ENCODE data around the gene PPP4R2.
A peak's percentile ranks its signal among the peaks of the same experiment; 100 is the strongest.
"Not testable (repeated sequence)": the region's sequence is repeated elsewhere in the genome, so short reads cannot be mapped to it uniquely, and the experiment has no call there.

The PPP4R2 gene

DNA sequence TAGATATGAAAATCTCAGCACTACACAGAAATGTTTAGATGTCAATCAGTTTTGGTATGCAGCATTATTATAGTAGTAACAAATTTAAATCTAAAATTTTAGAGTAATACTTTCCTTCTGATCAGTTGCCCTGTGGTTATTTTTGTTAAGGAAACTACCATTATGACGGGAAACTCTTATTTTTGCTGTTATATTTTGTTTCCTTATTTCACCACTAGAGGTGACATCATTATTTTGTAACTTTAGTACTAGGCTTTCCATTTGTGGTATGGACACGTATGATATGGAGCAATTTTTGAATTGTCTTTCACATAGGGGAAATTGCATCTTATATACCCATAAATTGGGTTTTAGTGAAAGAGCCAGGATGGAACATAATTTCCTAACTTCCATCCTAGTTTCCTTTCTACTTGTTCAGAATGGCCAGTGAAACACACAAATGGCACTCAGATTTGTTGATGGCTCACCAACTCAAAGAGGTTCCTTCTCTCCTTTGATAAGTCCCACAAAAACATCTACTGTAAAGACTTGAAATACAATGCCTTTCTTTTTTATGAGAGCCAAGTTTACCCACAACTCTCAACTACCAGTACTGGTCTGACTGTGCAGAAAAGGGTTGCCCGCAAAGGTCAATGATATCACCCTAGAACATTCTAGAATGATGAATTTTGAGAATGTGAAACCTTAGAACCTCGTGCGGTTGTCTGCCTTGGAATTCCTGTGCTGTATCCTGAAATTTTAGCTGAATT, 19.4 kb upstream of the PPP4R2 start:
- peak; percentile 38 for DNase-seq

DNA sequence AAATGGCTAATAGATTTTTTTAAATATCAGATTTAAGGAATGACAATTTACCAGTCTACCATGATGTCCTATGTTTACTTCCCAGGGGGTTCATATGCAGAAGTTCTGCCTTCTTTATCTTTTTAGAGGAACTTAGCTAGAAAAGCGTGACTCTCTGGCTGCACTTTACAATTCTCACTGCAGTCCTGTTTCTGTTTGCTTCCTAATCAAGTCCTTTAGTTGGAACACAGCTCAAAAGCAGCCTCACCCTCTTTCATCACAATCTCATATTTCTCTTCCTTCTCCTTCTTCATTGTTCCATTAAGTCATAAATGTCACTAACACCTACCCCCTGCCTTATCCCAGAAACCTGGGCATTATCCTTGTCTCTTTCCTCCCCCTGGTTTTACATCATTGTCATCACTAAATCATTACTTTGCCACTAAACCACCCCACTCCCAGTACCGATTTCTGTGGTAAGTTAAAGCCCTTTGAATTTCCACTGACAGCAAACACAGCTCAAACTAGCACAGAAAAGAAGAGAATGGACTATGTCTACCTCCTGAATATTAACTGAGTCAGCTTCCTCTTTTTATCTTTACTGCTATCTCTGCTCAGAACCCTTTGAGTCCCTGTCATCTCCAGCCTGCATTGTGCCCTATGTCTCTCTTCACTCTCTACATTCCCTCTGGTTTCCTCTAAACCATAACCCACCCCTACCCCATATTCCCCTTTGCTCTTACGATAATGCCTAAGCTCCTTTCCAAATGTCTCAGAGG, 13.8 kb upstream of the PPP4R2 start:
- peak; percentile 3 for DNase-seq

DNA sequence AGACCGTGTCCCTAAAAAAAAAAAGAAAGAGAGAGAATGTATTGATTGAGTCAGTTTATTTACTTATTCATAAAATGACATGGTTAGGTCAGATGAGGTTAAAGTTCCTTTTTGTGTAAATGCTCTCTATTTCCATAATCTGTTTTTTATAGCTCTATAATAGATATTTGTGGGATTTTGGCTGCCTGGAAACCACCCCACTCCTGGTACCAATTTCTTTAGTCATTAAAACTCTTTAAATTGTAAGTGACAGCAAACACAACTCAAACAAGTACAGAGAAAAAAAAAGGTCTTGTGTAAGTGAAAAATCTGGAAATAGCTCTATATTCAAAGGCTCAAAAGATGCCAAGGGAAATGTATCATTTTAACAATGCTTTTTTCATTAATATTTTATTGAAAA, 11.0 kb upstream of the PPP4R2 start:
- DNase-seq: no peak

DNA sequence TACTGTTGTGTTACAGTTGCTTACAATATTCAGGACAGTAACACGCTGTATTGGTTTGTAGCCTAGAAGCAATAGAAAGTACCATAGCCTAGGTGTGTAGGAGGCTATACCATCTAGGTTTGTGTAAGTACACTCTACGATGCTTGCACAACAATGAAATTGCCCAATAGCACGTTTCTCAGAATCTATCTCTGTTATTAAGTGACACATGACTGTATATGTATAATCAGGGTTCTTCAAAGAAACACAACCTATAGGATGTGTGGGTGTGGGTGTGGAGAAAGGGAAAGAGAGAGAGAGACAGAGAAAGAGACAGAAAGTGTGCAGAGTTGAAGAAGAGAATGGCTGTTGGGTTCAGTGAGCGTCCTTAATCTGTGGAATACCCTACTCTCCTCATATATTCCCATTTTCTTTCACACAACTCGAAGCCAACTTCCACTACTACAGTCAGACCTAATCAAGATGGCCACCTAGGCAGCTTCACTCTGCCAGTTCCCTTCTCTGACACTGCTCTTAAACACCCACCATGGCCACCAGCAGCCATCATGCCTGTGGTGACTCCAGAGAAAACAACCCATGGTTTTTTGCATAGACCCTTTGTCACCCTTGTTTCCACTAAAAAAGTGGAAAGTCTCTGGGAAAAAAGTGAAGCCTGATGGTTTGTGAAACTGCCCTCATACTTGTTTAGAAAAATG, 5.8 kb upstream of the PPP4R2 start:
- no peak for DNase-seq

DNA sequence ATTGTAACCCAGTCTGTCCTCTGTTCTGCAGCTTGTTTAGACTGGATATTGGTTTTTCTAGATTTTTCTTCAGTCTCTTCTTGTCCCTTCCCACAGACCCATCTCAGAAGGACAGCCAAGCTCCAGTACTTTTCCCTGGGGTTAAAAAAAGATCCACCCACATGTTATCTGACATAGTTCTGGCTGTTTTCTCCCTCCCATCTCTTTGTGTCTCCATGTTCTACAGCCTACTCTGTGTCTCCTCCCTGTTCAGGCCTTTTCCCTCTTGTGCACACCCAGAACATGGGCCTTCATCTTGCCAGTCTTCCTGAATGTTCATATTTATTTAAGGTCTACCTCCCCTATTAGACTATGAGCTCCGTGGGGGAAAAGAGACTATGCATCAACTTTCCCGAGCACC, 5.1 kb upstream of the PPP4R2 start:
- no peak for DNase-seq

DNA sequence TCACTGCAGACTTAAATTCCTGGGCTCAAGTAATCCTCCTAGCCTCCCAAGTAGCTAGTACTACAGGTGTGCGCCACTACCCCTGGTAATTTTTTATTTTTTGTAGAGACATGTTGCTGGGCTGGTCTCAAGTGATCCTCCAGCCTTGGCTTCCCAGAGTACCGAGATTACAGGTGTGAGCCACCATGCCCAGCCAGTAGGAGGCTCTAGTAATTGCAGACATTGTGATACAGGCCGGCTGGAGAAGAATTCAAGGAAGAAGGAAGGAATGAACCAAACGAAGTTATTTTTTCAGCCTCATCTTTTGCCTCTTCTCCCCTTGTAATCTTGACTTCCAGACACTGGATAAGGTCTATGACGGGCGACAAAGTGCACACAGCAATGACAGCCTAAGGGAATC, 3.2 kb upstream of the PPP4R2 start:
- DNase-seq: no peak

DNA sequence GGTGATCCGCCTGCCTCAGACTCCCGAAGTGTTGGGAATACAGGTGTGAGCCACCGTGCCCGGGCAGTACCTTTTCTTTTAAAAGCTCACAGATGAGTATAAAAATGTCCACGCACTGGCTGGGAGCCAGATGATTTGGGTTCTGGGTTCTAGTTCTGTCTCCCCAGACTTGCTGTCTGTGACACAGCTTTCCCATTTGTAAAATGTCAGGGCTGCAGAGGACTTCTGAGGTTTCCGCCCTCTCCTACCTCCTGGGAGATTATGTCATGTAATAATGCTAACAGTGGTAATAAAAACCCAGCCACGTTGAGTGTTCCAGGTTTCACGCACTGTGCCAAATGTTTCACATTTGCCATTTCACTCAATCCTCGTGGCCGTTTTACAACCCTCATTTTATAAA, 1.3 kb upstream of the PPP4R2 start:
- DNase-seq: no peak

DNA sequence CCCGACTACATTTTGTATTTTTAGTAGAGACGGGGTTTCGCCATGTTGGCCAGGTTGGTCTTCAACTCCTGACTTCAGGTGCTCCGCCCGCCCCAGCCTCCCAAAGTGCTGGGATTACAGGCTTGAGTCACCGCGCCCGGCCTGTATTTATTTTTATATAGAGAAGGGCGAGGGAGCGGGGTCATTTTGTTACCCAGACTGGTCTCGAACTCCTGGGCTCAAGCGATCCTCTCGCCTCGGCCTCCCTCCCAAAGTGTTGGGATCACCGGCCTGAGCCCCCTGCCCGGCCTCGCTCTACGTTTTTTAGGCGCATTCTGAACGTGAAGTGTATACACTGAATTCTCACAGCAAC, 514 bp upstream of the PPP4R2 start:
- DNase-seq: no peak

DNA sequence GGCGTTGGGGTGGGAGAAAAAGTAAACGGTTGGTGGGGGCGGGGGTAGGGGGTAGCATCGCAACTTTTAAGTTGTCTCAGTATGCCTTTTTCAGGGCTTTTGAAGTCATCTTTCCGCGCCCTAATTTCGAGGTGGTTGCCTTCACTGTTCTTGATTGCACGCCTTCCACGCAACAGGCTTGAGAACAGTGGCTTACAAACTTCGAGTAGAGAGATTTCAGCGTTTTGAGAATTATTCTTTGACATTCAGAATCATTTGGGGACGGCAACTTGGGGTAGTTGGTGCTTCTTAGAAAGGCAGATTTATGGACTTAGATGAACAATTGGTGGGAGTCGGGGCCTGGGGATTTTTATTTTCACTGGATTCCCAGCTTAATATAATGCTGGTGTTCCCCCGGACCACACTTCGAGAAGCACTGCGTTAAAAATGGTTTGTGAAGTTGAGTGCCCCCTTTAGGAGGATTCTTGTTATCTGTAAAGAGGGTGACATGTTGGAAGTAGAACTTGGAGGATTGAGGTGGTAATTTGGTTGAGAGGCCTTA, 880 bp downstream of the PPP4R2 start:
- DNase-seq: peak; percentile 62

DNA sequence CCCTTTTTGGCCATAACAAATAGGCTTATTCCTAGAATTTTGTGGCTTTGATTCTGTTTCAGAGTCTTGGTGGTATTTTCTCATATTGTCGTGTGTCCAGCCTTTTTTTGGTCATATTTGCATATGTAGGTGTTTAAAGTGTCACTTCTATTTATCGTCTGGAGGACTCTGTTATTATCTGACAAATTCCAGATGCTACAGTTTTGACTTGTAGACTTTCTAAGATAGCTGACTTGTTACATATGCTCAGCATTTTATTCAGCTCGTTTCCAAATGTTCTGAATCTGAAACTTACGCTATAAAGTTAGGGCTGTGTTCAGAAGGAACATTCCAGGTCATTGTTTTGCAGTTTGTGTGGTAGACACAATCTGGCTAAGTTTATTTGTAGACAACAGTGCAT, 1.9 kb downstream of the PPP4R2 start:
- no peak for DNase-seq

DNA sequence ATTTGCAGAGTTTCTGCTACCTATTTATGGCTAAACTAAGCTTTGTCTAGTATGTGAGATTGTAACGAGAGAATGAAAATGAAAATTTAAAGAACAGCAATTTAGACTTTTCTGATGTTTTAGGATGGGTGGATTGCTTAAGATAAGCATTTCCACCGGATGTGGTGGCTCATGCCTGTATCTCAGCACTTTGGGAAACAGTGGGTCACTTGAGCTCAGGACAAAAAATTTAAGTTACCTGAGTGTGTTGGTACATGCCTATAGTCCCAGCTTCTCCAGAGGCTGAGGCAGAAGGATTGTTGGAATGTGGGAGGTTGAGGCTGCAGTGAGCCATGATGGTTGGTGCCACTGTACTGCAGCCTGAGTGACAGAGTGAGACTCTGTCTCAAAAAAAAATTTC, 3.3 kb downstream of the PPP4R2 start:
- no peak for DNase-seq

DNA sequence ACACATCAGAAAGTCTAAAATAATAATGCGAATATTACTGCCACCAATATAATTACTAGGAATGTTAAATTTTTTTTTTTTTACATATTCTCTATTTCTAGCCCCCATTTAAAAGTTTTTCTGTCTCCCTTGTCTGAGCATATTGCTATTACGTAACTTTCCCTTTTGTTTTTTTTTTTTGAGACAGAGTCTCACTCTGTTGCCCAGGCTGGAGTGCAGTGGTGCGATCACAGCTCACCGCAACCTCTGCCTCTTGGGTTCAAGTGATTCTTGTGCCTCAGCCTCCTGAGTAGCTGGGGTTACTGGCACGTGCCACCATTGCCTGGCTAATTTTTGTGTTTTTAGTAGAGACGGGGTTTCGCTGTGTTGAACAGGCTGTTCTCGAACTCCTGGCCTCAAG, 6.4 kb downstream of the PPP4R2 start:
- not testable (repeated sequence) for DNase-seq

DNA sequence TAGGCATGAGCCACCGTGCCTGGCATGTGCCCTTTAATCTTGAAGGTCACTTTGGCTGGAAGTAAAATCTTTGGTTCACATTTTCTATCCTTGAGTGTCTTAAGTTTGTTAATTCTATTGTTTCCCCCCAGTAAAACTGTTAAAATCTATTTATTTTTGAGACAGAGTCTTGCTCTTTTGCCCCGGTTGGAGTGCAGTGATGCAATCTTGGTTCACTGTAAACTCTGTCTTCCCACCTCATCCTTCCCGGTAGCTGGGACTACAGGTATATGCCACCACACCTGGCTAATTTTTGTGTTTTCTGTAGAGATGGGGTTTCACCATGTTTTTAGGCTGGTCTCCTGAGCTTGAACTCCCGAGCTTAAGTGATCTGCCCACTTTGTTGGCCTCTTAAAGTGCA, 7.7 kb downstream of the PPP4R2 start:
- DNase-seq: no peak

DNA sequence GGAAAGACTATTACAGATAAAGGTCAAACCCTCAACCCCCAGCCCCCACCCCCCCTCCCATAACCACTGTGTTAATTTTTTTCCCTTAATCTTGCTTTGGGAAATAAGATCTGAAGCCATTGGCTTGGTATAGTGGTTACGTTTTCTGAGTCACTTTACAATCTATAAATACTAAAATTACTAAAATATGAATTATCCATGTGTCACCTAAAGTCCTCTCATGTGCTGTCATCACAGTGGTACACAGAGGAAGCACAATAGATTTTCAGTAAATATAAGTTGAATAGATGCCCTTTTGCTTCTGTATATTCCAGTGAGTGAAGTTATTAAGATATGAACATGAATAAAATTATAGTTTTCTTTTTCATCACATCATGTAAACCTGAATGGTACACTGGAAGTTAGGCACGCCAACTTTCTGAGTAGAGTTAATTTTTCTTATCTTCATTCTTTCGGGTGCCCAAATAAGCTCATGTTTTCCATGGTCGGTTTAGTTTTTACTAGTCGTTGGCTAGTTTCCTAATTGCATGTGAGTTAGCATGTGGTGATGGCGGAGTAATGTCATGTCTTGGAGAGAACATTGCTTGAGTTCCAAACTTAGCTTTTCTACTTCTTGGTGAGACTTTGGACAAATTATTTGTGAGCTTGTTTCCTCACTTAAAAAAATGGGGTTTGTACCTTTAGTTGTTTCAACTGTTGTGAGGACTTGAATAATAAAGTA, 11.5 kb downstream of the PPP4R2 start:
- DNase-seq: no peak

DNA sequence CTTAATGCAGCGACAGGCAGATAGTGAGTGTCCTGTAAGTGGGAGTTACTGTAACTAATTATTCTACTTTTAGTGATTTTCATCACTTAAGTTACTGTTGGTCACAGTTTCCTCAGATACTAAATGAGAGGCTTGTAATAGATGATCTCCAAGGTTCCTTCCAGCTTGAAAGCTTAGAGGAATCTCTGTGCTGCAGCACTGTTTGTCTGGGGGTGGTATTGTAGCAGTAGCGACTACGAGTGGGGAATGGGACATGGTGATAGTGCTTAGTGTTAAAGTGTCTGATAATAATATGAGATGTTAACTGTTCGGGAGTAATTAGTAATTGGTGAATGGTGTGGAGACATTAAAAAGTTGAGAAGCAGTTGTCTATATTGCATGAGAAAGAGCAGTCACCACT, 12.4 kb downstream of the PPP4R2 start:
- no peak for DNase-seq

DNA sequence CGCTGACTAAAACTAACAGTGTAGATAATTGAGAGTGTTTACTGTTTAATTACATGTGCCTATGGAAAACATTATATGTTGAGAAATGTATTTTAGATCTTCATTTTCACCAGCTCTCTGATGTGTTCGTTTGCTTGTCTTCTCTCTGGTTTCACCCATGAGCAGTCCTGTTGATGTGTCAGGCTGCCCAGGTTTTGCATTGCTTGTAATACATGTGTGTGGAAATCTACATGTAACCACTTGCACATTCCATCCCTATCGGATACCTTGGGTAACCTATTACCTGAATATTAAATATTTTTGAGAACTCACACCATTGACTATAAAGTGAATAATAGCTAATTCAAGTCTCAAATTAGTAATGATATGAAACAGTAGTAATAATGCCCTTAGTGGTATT, 13.1 kb downstream of the PPP4R2 start:
- no peak for DNase-seq

DNA sequence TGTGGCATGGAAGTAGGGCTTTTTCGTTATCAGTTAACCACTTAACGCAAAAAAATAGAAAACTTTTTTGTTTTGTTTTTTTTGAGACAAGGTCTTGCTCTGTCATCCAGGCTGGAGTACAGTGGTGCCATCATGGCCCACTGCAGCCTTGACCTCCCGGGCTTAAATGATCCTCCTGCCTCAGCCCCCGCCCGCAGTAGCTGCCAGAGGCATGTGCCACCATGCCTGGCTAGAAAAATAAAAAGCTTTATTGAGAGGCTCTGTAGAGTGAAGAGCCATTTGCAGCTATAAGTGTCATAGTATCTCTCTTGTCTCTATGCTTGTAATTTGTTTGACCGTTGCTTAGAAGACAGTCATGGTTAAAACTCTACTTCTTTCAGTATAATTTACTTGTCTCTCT, 13.5 kb downstream of the PPP4R2 start:
- DNase-seq: no peak

DNA sequence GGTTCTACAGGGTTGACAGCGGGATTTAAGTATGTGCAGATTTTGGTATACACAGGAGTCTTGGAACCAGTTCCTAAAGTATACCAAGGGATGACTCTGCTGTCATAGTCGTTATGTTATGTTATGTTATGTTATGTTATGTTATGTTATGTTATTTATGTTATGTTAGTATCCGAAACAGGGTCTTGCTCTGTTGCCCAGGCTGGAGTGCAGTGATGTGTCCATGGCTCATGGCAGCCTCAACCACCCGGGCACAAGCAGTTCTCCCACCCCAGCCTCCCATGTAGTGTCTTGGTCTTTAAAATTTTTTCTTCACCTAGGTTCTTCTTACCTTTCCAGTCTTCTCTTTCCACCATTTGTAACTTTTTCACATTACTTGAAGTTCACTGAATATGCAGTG, 21.7 kb downstream of the PPP4R2 start:
- no peak for DNase-seq

DNA sequence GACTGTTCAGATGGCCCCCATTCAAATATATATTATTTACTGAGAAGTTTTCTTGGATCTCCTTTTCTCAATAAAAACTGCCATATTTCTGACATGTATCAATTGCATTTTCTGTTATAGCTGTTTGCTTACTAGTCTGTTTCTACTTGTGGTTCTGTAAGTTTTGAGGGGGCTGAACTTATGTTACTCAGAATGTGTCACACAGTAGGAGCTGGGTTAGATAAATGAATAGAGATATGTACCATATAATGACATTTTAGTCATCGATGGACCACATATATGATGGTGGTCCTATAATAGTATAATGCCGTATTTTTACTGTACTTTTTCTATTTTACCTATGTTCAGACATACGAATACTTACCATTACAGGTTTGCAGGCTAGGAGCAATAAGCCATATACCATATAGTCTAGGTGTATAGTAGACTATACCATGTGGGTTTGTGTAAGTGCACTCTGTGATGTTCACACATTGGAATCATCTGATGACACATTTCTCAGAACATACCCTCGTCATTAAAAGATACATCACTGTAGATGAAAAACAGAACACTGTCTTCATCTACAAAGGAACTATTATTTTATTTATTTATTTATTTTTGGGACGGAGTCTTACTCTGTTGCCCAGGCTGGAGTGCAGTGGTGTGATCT, 22.3 kb downstream of the PPP4R2 start:
- no peak for DNase-seq

DNA sequence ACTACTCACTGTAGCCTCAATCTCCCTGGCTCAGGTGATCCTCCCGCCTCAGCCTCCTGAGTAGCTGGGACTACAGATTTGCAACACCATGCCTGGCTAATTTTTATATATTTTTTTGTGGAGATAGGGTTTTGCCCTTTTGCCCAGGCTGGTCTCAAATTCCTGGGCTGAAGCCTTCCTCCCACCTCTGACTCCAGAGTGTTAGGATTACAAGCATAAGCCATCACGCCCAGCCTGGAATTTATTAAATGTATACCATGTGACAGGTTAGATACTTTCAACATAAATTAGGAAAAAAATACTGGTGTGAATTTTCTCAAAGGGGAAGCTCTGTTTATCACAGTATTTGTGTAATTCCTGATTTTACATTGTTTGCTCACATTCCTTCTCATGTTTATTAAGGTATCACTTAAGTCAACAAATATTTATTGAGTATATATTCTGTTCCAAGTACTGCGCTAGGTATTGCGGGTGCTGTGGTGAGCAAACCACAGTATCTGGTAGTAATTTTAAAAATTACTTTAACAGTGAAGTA, 24.8 kb downstream of the PPP4R2 start:
- DNase-seq: no peak

DNA sequence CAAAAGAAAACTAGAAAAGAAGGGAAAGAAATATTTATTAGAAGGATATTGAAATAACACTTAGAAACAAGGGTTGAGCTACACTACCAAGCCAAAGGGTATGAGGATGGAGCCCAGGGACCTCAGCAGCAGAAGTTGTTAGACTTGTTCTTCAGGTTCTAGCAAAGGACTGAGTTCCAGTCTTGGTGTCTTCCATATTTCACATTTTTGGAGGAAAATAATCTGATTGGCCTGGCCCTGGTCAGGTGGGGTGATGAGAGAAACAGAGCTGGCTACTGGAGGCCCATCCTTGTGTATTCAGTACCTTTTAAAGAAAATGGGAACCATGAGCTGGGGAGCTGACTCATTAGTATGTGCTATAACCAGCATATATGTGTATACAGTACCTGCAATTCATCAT, 28.2 kb downstream of the PPP4R2 start:
- DNase-seq: no peak

DNA sequence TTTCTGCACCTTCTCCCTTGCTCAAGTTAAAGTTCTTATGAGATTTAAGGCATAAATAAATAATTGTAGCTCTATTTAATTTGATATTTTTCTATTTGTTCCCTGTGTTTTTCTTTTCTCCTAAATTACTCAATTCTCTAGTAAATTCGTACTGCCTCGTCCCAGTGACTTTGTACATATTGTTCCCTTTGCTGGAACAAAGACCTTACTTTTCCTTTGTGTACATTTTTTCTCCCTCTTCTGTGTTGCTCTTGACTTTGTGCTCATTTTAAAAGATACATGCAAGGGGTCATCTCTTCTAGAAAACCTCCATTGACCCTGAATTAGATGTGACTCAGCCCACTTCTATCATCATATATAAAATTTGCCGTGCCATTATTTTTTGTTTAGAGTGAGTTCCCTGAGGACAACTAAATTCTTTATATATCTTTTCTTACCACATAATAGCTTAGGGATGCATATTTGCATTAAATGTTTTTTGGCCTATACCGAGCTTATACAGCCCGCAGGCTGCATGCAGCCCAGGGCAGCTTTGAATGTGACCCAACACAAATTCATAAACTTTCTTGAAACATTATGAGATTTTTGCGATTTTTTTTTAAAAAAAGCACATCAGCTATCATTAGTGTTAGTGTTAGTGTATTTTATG, 29.6 kb downstream of the PPP4R2 start:
- no peak for DNase-seq
